ENCODE data around the gene MARCHF3. TPM values are rescaled to one million over a fixed set of nuclear protein-coding genes. Genes with fewer than 3 reads are reported as not detected.

MARCHF3 gene
- total RNA-seq, 2 experiments from 2014 or later = 3.6 to 4.2 TPM

GRCh38 chr5:126924331-126925033, 105.9 kb downstream of the MARCHF3 start:
- no peak overlapping the region for H3K4me3 Mint-ChIP-seq
- ATAC-seq (no peak), DNase-seq (no peak)
- ChIA-PET CTCF (no interaction called here), POLR2A (no interaction called here)
- intact Hi-C loops (cut with DNase I, micrococcal nuclease) = no loop called here
- H3K27me3 Mint-ChIP-seq = no peaks in the 10 kb centered on the region
- H3K36me3 Mint-ChIP-seq (ENCODE audit: low read depth) = no peaks in the 10 kb centered on the region
- no peaks in the 10 kb centered on the region for H3K9me3 Mint-ChIP-seq (ENCODE audit: low read depth)
- no peaks in the 10 kb centered on the region for H3K4me1 Mint-ChIP-seq
- no peak overlapping the region for H3K27ac Mint-ChIP-seq

GRCh38 chr5:126921241-126922091, 108.9 kb downstream of the MARCHF3 start:
- H3K27ac Mint-ChIP-seq = no peak overlapping the region
- H3K4me3 Mint-ChIP-seq = no peak overlapping the region
- ChIA-PET CTCF (interaction anchor here (0.9 to 1.1 kb wide), 3 partner anchors 40 to 569 kb away, joined by 3 read pairs; no protein-coding TSS in a partner anchor), POLR2A (interaction anchor here (0.5 kb wide), 1 partner anchor 45 kb away, joined by 10 read pairs; no protein-coding TSS in a partner anchor)
- intact Hi-C loops (cut with DNase I, micrococcal nuclease) = no loop called here
- no peaks in the 10 kb centered on the region for H3K36me3 Mint-ChIP-seq (ENCODE audit: low read depth)
- H3K4me1 Mint-ChIP-seq = no peaks in the 10 kb centered on the region
- H3K27me3 Mint-ChIP-seq = no peaks in the 10 kb centered on the region
- ATAC-seq = no peak
- no peaks in the 10 kb centered on the region for H3K9me3 Mint-ChIP-seq (ENCODE audit: low read depth)
- DNase-seq = no peak

DNA sequence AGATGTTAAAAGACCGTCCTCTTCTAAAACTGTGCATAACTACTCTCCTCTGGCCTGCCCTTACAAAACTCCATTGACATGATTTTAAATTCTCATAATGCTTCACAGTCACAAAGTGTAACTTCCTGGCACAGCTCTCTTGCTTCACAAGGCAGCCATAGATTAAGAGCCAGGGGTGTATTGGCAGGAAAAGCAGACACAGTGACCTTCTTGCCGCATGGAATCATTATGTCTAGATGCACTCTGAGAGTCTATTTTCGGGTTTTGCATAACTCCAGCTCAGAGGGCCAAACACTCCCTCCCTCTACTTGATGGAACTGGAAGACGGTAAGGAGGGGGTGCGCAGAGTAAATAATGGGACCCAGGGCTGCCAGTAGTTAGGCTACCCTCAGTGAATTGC, 110.1 kb downstream of the MARCHF3 start:
- ATAC-seq (no peak), DNase-seq (no peak)
- Mint-ChIP-seq H3K36me3 (ENCODE audit: low read depth) (peaks cover 1% of the 10 kb centered on the region), H3K4me3 (no peak overlapping the region), H3K27me3 (no peaks in the 10 kb centered on the region), H3K27ac (no peak overlapping the region), H3K4me1 (peaks cover 1% of the 10 kb centered on the region), H3K9me3 (ENCODE audit: low read depth) (no peaks in the 10 kb centered on the region)
- CTCF ChIA-PET = interaction anchor here (1.1 kb wide), 1 partner anchor 570 kb away, joined by 3 read pairs; no protein-coding TSS in a partner anchor
- intact Hi-C loops (cut with DNase I, micrococcal nuclease) = no loop called here
- POLR2A ChIA-PET = interaction anchor here (0.6 kb wide), 1 partner anchor 199 kb away, joined by 3 read pairs; no protein-coding TSS in a partner anchor

- ChIA-PET CTCF (no interaction called here), POLR2A (interaction anchor here (0.6 kb wide), 1 partner anchor 199 kb away, joined by 3 read pairs; no protein-coding TSS in a partner anchor)
- ATAC-seq = no peak
- H3K27me3 Mint-ChIP-seq = no peaks in the 10 kb centered on the region
- H3K27ac Mint-ChIP-seq = no peak overlapping the region
- no peak overlapping the region for H3K4me3 Mint-ChIP-seq
- H3K4me1 Mint-ChIP-seq = peaks cover 3% of the 10 kb centered on the region
- intact Hi-C loops (cut with DNase I, micrococcal nuclease) = no loop called here
- DNase-seq = no peak
- H3K36me3 Mint-ChIP-seq (ENCODE audit: low read depth) = peaks cover 4% of the 10 kb centered on the region
- no peaks in the 10 kb centered on the region for H3K9me3 Mint-ChIP-seq (ENCODE audit: low read depth)
Observed at GRCh38 chr5:126919566-126919965, 110.8 kb downstream of the MARCHF3 start.

DNA sequence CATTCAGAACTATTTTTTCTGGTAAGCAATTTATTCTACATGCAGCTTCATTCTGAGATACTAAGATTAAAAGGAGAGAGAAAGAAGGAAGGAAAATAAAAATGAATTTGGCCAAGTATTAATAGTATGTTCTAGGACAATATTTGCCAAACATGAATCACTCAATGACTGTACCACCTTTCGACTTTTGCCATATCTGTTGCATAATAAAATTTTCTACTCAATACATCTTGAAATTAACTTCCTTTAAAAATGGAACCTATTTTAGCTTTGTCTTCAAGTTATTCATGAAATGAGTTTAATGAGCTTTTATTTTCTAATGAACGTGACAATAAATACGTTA, 111.8 kb downstream of the MARCHF3 start:
- CTCF ChIA-PET = interaction anchor here (0.5 kb wide), 1 partner anchor 294 kb away, joined by 3 read pairs; no protein-coding TSS in a partner anchor
- ATAC-seq (no peak), DNase-seq (no peak)
- Mint-ChIP-seq H3K9me3 (ENCODE audit: low read depth) (no peaks in the 10 kb centered on the region), H3K36me3 (ENCODE audit: low read depth) (peaks cover 6% of the 10 kb centered on the region), H3K27me3 (no peaks in the 10 kb centered on the region), H3K4me1 (peaks cover 3% of the 10 kb centered on the region), H3K4me3 (no peak overlapping the region), H3K27ac (no peak overlapping the region)
- intact Hi-C loops (cut with DNase I, micrococcal nuclease) = no loop called here
- POLR2A ChIA-PET = no interaction called here

GRCh38 chr5:126917918-126918614, 112.3 kb downstream of the MARCHF3 start:
- ATAC-seq (no peak), DNase-seq (no peak)
- Mint-ChIP-seq H3K4me3 (no peak overlapping the region), H3K36me3 (ENCODE audit: low read depth) (peaks cover 7% of the 10 kb centered on the region), H3K27ac (no peak overlapping the region), H3K27me3 (no peaks in the 10 kb centered on the region), H3K9me3 (ENCODE audit: low read depth) (no peaks in the 10 kb centered on the region), H3K4me1 (peaks cover 3% of the 10 kb centered on the region)
- POLR2A ChIA-PET = interaction anchor here (0.6 kb wide), 1 partner anchor 489 kb away, joined by 4 read pairs; no protein-coding TSS in a partner anchor
- intact Hi-C loops (cut with DNase I, micrococcal nuclease) = no loop called here
- CTCF ChIA-PET = no interaction called here

DNA sequence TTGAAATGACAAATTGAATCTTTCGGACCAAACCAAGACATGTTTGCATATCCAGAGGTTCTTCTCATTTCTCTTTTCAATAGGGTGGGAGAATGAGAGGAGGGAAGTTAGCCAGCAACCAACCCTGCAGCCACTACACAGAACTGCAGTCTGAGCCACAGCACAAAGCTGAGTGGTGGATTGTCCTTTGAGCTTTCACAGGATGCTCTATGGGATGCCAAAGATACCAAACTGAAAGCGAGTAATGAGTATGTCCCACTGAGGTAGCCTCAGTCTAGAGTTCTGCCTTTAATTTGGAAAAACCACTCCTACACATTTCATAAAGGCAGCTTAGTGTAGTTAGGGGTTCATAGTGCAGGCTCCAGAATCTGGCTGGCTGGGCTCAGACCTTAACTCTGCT, 114.9 kb downstream of the MARCHF3 start:
- Mint-ChIP-seq H3K27me3 (no peaks in the 10 kb centered on the region), H3K4me1 (peaks cover 3% of the 10 kb centered on the region), H3K27ac (no peak overlapping the region), H3K9me3 (ENCODE audit: low read depth) (peaks cover 9% of the 10 kb centered on the region), H3K36me3 (ENCODE audit: low read depth) (peaks cover 30% of the 10 kb centered on the region), H3K4me3 (no peak overlapping the region)
- CTCF ChIA-PET = no interaction called here
- DNase-seq (no peak), ATAC-seq (peak; percentile 69)
- intact Hi-C loops (cut with DNase I, micrococcal nuclease) = no loop called here
- POLR2A ChIA-PET = no interaction called here

GRCh38 chr5:126914801-126915436, 115.4 kb downstream of the MARCHF3 start:
- Mint-ChIP-seq H3K4me1 (peaks cover 4% of the 10 kb centered on the region), H3K36me3 (ENCODE audit: low read depth) (peaks cover 33% of the 10 kb centered on the region), H3K27me3 (no peaks in the 10 kb centered on the region), H3K4me3 (no peak overlapping the region), H3K27ac (no peak overlapping the region), H3K9me3 (ENCODE audit: low read depth) (peaks cover 9% of the 10 kb centered on the region)
- ChIA-PET POLR2A (interaction anchor here (0.6 kb wide), 1 partner anchor 312 kb away, joined by 3 read pairs; no protein-coding TSS in a partner anchor), CTCF (interaction anchor here (0.5 kb wide), 1 partner anchor 18 kb away, joined by 3 read pairs; no protein-coding TSS in a partner anchor)
- intact Hi-C loops (cut with DNase I, micrococcal nuclease) = no loop called here
- no peak for ATAC-seq
- DNase-seq = no peak

DNA sequence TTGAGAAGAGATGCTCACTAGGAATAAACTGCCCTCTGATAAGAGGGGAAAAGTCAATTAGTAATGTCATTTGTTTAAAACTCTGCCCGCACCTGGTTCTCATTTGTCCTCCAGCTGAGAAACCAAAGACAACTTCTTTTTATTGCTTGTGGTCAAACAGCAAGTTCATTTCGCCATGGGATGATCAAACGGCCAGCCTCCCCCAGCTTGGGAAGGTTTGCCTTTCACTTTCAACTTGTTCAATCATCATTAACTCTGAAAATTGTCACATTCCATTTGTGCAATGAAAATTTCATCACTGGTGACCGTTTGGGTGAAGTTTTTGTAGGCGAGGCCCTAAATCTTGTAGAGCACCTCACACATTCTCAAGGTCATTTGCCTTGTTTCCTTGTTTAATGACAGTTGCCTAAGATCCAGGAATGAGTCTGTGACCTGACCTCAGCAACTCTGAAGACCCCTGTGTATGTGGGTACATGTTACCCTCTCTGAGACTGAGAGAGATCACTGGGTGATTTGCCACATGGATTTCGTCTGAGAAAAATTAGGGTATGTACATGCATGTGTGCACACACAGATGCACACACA, 117.7 kb downstream of the MARCHF3 start:
- Mint-ChIP-seq H3K36me3 (ENCODE audit: low read depth) (peaks cover 37% of the 10 kb centered on the region), H3K4me3 (no peak overlapping the region), H3K27me3 (no peaks in the 10 kb centered on the region), H3K9me3 (ENCODE audit: low read depth) (peaks cover 11% of the 10 kb centered on the region), H3K27ac (no peak overlapping the region), H3K4me1 (peaks cover 6% of the 10 kb centered on the region)
- intact Hi-C loops (cut with DNase I, micrococcal nuclease) = no loop called here
- no peak for ATAC-seq
- ChIA-PET CTCF (no interaction called here), POLR2A (no interaction called here)
- DNase-seq = no peak

GRCh38 chr5:126911986-126912385, 118.4 kb downstream of the MARCHF3 start:
- ChIA-PET POLR2A (no interaction called here), CTCF (no interaction called here)
- H3K9me3 Mint-ChIP-seq (ENCODE audit: low read depth) = peaks cover 11% of the 10 kb centered on the region
- H3K4me1 Mint-ChIP-seq = peaks cover 6% of the 10 kb centered on the region
- H3K27me3 Mint-ChIP-seq = no peaks in the 10 kb centered on the region
- intact Hi-C loops (cut with DNase I, micrococcal nuclease) = no loop called here
- ATAC-seq (no peak), DNase-seq (no peak)
- H3K4me3 Mint-ChIP-seq = no peak overlapping the region
- H3K36me3 Mint-ChIP-seq (ENCODE audit: low read depth) = peaks cover 37% of the 10 kb centered on the region
- H3K27ac Mint-ChIP-seq = no peak overlapping the region

- H3K27ac Mint-ChIP-seq = no peak overlapping the region
- H3K4me3 Mint-ChIP-seq = no peak overlapping the region
- H3K36me3 Mint-ChIP-seq (ENCODE audit: low read depth) = peaks cover 33% of the 10 kb centered on the region
- ATAC-seq (peak; percentile 49), DNase-seq (no peak)
- intact Hi-C loops (cut with DNase I, micrococcal nuclease) = no loop called here
- no peaks in the 10 kb centered on the region for H3K27me3 Mint-ChIP-seq
- H3K4me1 Mint-ChIP-seq = peaks cover 3% of the 10 kb centered on the region
- H3K9me3 Mint-ChIP-seq (ENCODE audit: low read depth) = peaks cover 11% of the 10 kb centered on the region
- ChIA-PET POLR2A (interaction anchor here (0.6 kb wide), 1 partner anchor 22 kb away, joined by 4 read pairs; no protein-coding TSS in a partner anchor), CTCF (interaction anchor here (0.6 to 1.2 kb wide), 2 partner anchors 254 to 491 kb away, joined by 3 read pairs; no protein-coding TSS in a partner anchor)
Observed at GRCh38 chr5:126909856-126910255, 120.5 kb downstream of the MARCHF3 start.

All from activated CD4-positive, alpha-beta T cell treated with anti-CD3 and anti-CD28 coated beads for 36 hours (primary cell).